Loucy (cell line): ENCODE measurements around the gene FADS2.

Experiments used
- H2AFZ ChIP-seq: fragments of 200-600 bp; sonication (generic); 2 replicates; pipeline ENCODE4 v1.6.0; 2016; ENCODE audit warnings: antibody characterized with exemption, mild to moderate bottlenecking, low read length, moderate library complexity
- H3F3A ChIP-seq: fragments of 200-600 bp; 2 replicates; pipeline ENCODE4 v1.6.0; 2016; ENCODE audit warnings: antibody characterized with exemption, low read depth, mild to moderate bottlenecking
- H3K27me3 ChIP-seq: fragments of 200-600 bp; sonication (generic); 2 replicates; pipeline ENCODE4 v1.6.1; 2014; ENCODE audit warnings: low read length, mild to moderate bottlenecking; ENCODE audit not compliant: insufficient read depth, poor library complexity, severe bottlenecking
- H3K36me3 ChIP-seq: fragments of 200-600 bp; sonication (generic); 2 replicates; pipeline ENCODE4 v1.6.1; 2016; ENCODE audit warnings: low read length; ENCODE audit not compliant: insufficient read depth
- H3K4me1 ChIP-seq: fragments of 200-600 bp; sonication (generic); 2 replicates; pipeline ENCODE4 v1.5.1; 2014; ENCODE audit warnings: low read length, mild to moderate bottlenecking; ENCODE audit not compliant: insufficient read depth, poor library complexity, severe bottlenecking
- H3K4me2 ChIP-seq: fragments of 200-600 bp; sonication (generic); 2 replicates; pipeline ENCODE4 v1.6.0; 2014; ENCODE audit warnings: antibody characterized with exemption, low read length, low read depth, mild to moderate bottlenecking; ENCODE audit not compliant: poor library complexity, severe bottlenecking
- H3K4me3 ChIP-seq: fragments of 200-600 bp; sonication (generic); 2 replicates; pipeline ENCODE4 v1.5.1; 2014; ENCODE audit warnings: low read length, mild to moderate bottlenecking, mixed read lengths; ENCODE audit not compliant: poor library complexity, severe bottlenecking
- H3K79me2 ChIP-seq: fragments of 200-600 bp; sonication (generic); 2 replicates; pipeline ENCODE4 v1.6.1; 2014; ENCODE audit warnings: low read length; ENCODE audit not compliant: insufficient read depth
- H3K9ac ChIP-seq: fragments of 200-600 bp; sonication (generic); 2 replicates; pipeline ENCODE4 v1.6.0; 2014; ENCODE audit warnings: mild to moderate bottlenecking, low read depth, low read length, moderate library complexity; ENCODE audit not compliant: poor library complexity, severe bottlenecking
- H3K9me2 ChIP-seq: fragments of 200-600 bp; sonication (generic); replicated peaks from 2 replicates; pipeline ENCODE4 v1.6.1; 2016; ENCODE audit warnings: low read depth, low read length, mixed read lengths
- H3K9me3 ChIP-seq: fragments of 200-600 bp; sonication (generic); 2 replicates; pipeline ENCODE4 v1.6.1; 2014; ENCODE audit warnings: mild to moderate bottlenecking, antibody characterized with exemption, low read length, low read depth; ENCODE audit not compliant: insufficient read depth
- H4K20me1 ChIP-seq: fragments of 200-600 bp; sonication (generic); 2 replicates; pipeline ENCODE4 v1.6.0; 2014; ENCODE audit warnings: antibody characterized with exemption, low read length, mild to moderate bottlenecking; ENCODE audit not compliant: insufficient read depth, poor library complexity, severe bottlenecking
- CTCF ChIP-seq: fragments of 200-600 bp; sonication (generic); conservative IDR thresholded peaks from 2 replicates; pipeline ENCODE4 v1.5.1; 2014; ENCODE audit warnings: mild to moderate bottlenecking, antibody characterized with exemption, low read length
- EZH2phosphoT487 ChIP-seq: fragments of 200-600 bp; IDR thresholded peaks from 2 replicates; pipeline ENCODE4 v1.6.1; 2018; ENCODE audit warnings: antibody characterized with exemption, mild to moderate bottlenecking, moderate library complexity, borderline replicate concordance

Gene FADS2

DNA sequence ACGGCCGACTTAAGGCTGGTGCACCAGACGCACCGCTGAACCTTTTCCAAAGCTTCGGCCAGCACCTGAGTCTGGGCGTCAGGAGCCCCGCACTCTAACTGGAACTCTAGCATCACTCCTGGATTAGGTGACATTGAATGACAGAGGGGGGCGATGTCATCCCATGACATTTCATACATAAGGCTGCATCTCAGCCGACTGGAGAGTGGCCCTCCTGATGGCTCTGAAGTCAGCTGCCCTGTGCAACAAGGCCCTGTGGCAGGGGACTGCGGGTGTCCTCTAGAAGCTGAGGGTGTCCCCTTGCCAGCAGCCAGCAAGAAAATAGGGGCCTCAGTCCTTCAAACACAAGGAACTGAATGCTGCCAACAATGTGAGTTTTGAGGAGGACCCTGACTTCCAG, 73.3 kb downstream of the FADS2 start:
- Histone ChIP-seq H3K4me1 (no peaks in the 10 kb centered on the region), H3K27me3 (no peaks in the 10 kb centered on the region), H3K79me2 (no peaks in the 10 kb centered on the region), H3K9me2 (no peaks in the 10 kb centered on the region), H3K4me2 (no peak overlapping the region), H3K9me3 (no peaks in the 10 kb centered on the region), H3K36me3 (no peaks in the 10 kb centered on the region), H3K9ac (no peak overlapping the region), H3F3A (no peaks in the 10 kb centered on the region), H2AFZ (no peak overlapping the region), H4K20me1 (no peaks in the 10 kb centered on the region), H3K4me3 (no peak overlapping the region)
- TF ChIP-seq EZH2phosphoT487 (no peak), CTCF (no peak)

GRCh38 chr11:61902313-61902712, 74.2 kb downstream of the FADS2 start:
- Histone ChIP-seq H4K20me1 (no peaks in the 10 kb centered on the region), H2AFZ (no peak overlapping the region), H3K4me1 (no peaks in the 10 kb centered on the region), H3K27me3 (no peaks in the 10 kb centered on the region), H3K36me3 (no peaks in the 10 kb centered on the region), H3K4me3 (no peak overlapping the region), H3K79me2 (no peaks in the 10 kb centered on the region), H3K9ac (no peak overlapping the region), H3K9me3 (no peaks in the 10 kb centered on the region), H3K9me2 (no peaks in the 10 kb centered on the region), H3K4me2 (no peak overlapping the region), H3F3A (no peaks in the 10 kb centered on the region)
- TF ChIP-seq CTCF (no peak), EZH2phosphoT487 (no peak)

GRCh38 chr11:61903845-61904244, 75.7 kb downstream of the FADS2 start:
- no peak for TF ChIP-seq EZH2phosphoT487
- TF ChIP-seq CTCF = no peak
- Histone ChIP-seq H3K4me2 (no peak overlapping the region), H3K4me1 (peaks cover 3% of the 10 kb centered on the region)

More at GRCh38 chr11:61903845-61904244, 75.7 kb downstream of the FADS2 start:
- Histone ChIP-seq H3K4me3 (no peak overlapping the region), H3K9ac (no peak overlapping the region), H4K20me1 (no peaks in the 10 kb centered on the region), H3F3A (no peaks in the 10 kb centered on the region), H3K9me3 (no peaks in the 10 kb centered on the region), H3K9me2 (no peaks in the 10 kb centered on the region), H2AFZ (no peak overlapping the region), H3K79me2 (no peaks in the 10 kb centered on the region), H3K36me3 (no peaks in the 10 kb centered on the region), H3K27me3 (no peaks in the 10 kb centered on the region)
